Parathyroid adenoma (tissue), 2 donors: ENCODE results near the gene GLIS1.

ENCODE experiments used
- H2AFZ ChIP-seq: fragments of 300-600 bp; sonication (generic); one replicate; pipeline ENCODE4 v1.7.0; 2017; ENCODE audit warnings: antibody characterized with exemption, mild to moderate bottlenecking
- H3K27ac ChIP-seq: fragments of 300-600 bp; sonication (generic); one replicate; pipeline ENCODE4 v1.7.0; 2017
- H3K27me3 ChIP-seq: fragments of 300-600 bp; sonication (generic); one replicate; pipeline ENCODE4 v1.7.0; 2017; ENCODE audit warnings: low read length; ENCODE audit not compliant: control insufficient read depth, insufficient read depth
- H3K36me3 ChIP-seq: fragments of 300-600 bp; sonication (generic); one replicate; pipeline ENCODE4 v1.7.0; 2017; ENCODE audit warnings: low read length; ENCODE audit not compliant: control insufficient read depth, insufficient read depth
- H3K4me1 ChIP-seq: fragments of 300-600 bp; sonication (generic); one replicate; pipeline ENCODE4 v1.7.0; 2017; ENCODE audit warnings: control low read depth
- H3K4me2 ChIP-seq: fragments of 300-600 bp; sonication (generic); one replicate; pipeline ENCODE4 v1.7.0; 2017; ENCODE audit warnings: low read length
- H3K4me3 ChIP-seq: fragments of 300-600 bp; sonication (generic); one replicate; pipeline ENCODE4 v1.7.0; 2017; ENCODE audit warnings: low read depth, low read length
- H3K79me2 ChIP-seq: fragments of 300-600 bp; sonication (generic); one replicate; pipeline ENCODE4 v1.7.0; 2017; ENCODE audit warnings: control low read depth
- H3K9ac ChIP-seq: fragments of 300-600 bp; sonication (generic); one replicate; pipeline ENCODE4 v1.7.0; 2017; ENCODE audit warnings: mild to moderate bottlenecking
- H3K9me3 ChIP-seq: fragments of 300-600 bp; sonication (generic); one replicate; pipeline ENCODE4 v1.7.0; 2017; ENCODE audit warnings: low read length; ENCODE audit not compliant: control insufficient read depth
- CTCF ChIP-seq: fragments of 300-600 bp; sonication (generic); IDR thresholded peaks from one replicate; pipeline ENCODE4 v1.7.0; 2017; ENCODE audit warnings: antibody characterized with exemption, mild to moderate bottlenecking
- donor health status: primary hyperparathyroidism.

Gene GLIS1

DNA sequence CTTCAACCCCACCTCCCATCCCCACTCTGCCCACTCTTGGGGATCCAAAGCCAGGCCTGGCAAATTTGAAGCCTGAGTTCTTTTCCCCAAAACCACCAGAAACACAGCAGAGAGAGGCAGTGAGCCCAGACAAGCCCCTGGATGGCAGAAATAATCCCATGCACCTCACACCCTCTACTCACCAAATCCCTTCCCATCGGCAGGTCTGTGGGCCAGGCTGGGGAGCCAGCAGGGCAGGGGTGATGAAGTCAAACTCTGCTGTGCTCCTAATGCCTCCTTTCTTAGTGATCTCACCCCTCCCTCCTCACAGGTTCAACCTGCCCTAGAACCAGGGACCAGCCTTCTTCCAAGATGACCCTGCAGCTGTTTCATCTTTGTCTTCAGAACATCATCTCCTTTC lies 72.4 kb downstream of the GLIS1 start:
- no peak overlapping the region for H3K4me2 ChIP-seq
- no peak overlapping the region for H2AFZ ChIP-seq
- H3K9ac ChIP-seq: no peak overlapping the region
- no peaks in the 10 kb centered on the region for H3K27me3 ChIP-seq
- H3K9me3 ChIP-seq: no peaks in the 10 kb centered on the region
- no peaks in the 10 kb centered on the region for H3K4me1 ChIP-seq
- no peak for TF ChIP-seq CTCF
- H3K79me2 ChIP-seq: no peaks in the 10 kb centered on the region
- H3K36me3 ChIP-seq: no peaks in the 10 kb centered on the region
- no peak overlapping the region for H3K4me3 ChIP-seq
- H3K27ac ChIP-seq: no peak overlapping the region

DNA sequence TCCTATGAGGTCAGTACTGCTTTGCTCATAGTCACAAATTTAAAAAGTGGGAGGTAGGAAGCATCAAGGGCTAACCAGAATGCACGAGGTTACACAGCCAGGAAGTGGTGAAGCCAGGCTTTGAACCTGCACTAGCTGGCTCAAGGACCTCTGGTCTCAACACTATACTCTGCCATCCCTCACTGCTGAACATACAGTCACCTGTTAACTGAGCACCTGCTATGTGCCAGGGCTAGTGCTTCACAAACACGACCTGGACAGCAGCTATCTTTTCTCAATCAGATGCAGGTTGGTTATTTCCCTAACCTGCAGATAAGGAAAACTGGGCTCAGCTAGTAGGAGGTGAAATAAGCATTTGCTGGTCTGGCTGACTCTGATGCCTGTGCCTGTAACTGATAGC lies 73.0 kb downstream of the GLIS1 start:
- Histone ChIP-seq H3K4me1 (no peaks in the 10 kb centered on the region), H3K4me2 (no peak overlapping the region), H3K9me3 (no peaks in the 10 kb centered on the region), H3K36me3 (no peaks in the 10 kb centered on the region), H3K4me3 (no peak overlapping the region), H3K27me3 (no peaks in the 10 kb centered on the region), H2AFZ (no peak overlapping the region), H3K27ac (no peak overlapping the region), H3K9ac (no peak overlapping the region), H3K79me2 (no peaks in the 10 kb centered on the region)
- no peak for TF ChIP-seq CTCF

DNA sequence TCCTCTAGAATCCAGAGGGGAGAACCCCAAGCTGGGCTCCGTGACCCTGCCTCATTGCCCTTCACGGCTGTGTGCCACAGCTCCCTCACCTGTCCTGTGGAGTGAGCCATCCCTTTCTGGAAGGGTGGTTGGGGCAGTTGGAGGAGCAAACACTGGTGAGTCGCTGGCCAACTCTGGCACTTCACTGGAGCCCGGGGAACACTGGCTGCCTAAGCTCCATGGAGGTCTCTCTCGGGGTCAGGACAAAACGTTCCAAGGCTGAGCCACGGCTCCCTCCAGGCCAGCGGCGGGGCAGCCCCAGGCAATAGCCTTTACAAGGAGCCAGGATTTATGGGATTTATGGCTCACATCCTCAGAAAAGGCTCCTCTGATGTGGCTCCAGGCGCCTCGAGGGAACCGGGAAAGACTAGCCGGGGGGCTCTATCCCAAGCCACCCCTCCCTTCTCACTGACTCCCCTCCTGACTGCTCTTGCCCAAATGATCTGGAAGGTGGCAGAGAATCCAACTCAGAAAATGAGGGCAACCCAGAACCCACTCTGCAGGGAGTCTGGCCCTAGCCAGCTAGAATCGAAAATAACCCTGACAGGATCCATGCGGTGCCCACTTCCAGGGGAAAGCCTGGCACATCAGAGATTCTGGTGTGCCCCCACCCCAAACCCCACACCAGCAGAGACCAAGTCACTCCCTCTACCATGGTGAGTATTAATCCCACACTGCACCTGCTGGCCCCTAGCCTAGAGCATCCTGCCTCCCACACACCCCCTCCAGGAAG lies 75.2 kb downstream of the GLIS1 start:
- H3K27ac ChIP-seq: no peak overlapping the region
- no peak overlapping the region for H3K9ac ChIP-seq
- H3K36me3 ChIP-seq: no peaks in the 10 kb centered on the region
- H2AFZ ChIP-seq: no peak overlapping the region
- no peak for TF ChIP-seq CTCF
- no peak overlapping the region for H3K4me3 ChIP-seq
- no peak overlapping the region for H3K4me2 ChIP-seq
- no peaks in the 10 kb centered on the region for H3K9me3 ChIP-seq
- H3K4me1 ChIP-seq: no peaks in the 10 kb centered on the region
- no peaks in the 10 kb centered on the region for H3K27me3 ChIP-seq
- no peaks in the 10 kb centered on the region for H3K79me2 ChIP-seq

DNA sequence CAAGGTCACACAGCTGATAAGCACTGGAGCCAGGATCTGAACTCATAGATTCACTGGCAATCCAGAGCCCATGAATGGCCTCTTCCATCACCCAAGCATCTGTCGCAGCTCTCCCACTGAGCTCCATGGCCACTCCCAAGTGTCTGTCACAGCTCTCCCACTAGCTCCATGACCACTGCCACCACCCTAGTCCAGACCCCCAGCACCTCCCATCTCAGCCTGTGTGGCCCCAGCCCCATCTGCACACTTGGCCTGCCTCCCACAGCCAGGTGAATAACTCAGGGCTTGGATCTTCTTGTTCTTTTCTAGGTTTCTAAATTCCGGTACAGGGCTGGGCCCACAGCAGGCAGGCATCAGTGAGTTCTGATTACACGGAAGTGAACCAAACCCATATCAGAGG lies 76.0 kb downstream of the GLIS1 start:
- no peaks in the 10 kb centered on the region for H3K27me3 ChIP-seq
- H3K4me3 ChIP-seq: no peak overlapping the region
- TF ChIP-seq CTCF: no peak

DNA sequence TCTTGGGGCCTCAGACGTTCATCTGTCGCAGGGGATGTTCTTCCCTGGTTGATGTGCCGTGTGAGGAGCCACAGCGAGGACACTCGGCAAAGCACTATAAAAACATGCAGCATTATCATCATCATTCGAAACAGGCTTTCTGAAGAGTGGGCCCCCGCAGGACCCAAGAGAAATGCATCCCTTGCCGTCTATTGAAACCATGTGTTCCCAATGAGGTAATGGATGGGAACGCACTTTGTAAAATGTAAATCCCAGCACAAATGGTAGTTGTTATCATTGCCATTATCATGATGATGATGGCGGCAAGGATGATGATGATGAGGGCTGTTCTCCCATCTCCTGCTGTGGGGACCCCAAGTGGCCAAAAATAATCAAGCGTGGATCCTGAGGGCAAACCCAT lies 76.8 kb downstream of the GLIS1 start:
- Histone ChIP-seq H3K27me3 (no peaks in the 10 kb centered on the region), H3K36me3 (no peaks in the 10 kb centered on the region), H3K79me2 (no peaks in the 10 kb centered on the region), H3K4me2 (no peak overlapping the region), H2AFZ (no peak overlapping the region), H3K4me3 (no peak overlapping the region), H3K9ac (no peak overlapping the region), H3K27ac (no peak overlapping the region), H3K4me1 (no peaks in the 10 kb centered on the region), H3K9me3 (no peaks in the 10 kb centered on the region)
- TF ChIP-seq CTCF: no peak

More for the DNA sequence above, 76.0 kb downstream of the GLIS1 start:
- H3K9me3 ChIP-seq: no peaks in the 10 kb centered on the region
- no peaks in the 10 kb centered on the region for H3K79me2 ChIP-seq
- no peak overlapping the region for H3K4me2 ChIP-seq
- H3K4me1 ChIP-seq: no peaks in the 10 kb centered on the region
- no peak overlapping the region for H3K9ac ChIP-seq
- H3K36me3 ChIP-seq: no peaks in the 10 kb centered on the region
- no peak overlapping the region for H2AFZ ChIP-seq
- H3K27ac ChIP-seq: no peak overlapping the region
